GM21447 (cell line): ENCODE data around the gene URB1.

ENCODE experiments used
- ATAC-seq: cut with Tn5 transposase; IDR thresholded peaks from one replicate; pipeline ENCODE4 v1.9.1; 2021; ENCODE audit not compliant: unreplicated experiment

URB1 gene

DNA sequence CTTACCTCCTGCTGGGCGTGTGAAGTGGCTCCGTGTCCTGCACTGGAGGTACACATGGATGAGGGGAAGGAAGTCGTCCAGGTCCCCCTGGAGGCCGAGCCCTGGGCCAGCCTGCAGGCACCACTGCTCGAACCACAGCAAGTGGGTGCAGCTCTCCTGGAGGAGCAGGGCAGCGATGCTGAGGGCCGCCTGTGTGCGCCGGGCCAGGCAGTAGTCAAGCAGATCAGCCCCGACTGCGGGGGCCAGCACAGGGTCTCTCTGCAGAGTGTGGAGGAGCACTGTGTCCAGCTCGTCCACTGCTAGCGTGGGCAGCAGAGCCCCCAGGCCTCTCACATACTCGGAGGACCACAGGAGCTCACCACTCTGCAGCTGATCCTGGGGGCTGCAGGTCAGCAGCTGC is 45.9 kb downstream of the URB1 start:
- no peak for ATAC-seq

GRCh38 chr21:32340863-32341848 is 51.7 kb downstream of the URB1 start:
- ATAC-seq = no peak

DNA sequence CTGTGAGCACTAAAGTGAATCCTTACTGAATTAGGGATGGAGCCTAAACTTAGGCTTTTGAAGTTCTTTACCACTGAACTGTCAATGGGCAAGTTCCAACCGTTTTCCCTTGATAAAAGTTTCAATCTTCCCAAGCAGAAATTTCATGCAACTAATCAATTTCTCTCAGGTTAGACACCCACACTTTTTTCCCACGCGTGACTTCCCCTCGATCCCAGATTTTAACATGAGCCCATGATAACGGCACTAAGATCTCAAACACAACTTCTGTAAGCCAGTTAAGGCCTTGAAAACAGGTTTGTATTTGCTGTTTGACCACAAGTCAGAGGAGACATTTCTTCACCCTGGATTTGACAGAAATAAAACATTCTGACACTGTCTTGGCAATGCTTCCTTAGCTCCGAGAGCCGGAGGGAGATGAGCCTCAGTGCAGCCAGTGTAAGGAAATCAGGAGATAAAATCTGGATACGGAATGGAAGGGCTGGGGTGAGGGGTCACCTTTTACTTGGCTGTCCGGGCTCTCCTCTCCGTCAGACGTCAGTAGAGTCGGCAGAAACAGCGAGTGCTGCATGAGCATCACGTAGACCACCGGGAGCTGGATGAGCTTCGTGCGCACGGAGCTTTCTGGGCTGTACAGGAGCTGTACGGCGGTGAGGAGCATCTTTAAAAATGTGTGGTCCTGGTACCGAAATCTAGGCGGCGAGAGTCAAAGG is 54.4 kb downstream of the URB1 start:
- no peak for ATAC-seq

DNA sequence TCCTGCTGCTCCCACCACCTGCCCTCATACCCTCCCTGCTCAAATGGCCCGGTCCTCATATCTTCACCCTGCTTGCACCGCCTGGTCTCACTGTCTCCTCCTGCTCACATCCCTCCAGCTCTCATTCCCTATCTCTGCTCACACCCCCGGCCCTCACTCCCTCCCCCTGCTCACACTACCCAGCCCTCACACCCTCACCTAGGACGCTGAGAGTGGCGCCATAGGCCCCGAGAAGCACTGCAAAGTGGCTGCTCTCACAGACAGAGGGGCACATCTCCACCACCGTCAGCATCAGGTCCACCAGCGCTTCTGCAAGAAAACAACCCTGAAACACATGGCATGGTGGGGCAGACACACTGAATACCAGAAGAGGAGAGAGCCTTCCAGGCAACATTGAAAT is 55.6 kb downstream of the URB1 start:
- ATAC-seq = no peak

- ATAC-seq = no peak
Measured at GRCh38 chr21:32336711-32337110, 56.1 kb downstream of the URB1 start.

DNA sequence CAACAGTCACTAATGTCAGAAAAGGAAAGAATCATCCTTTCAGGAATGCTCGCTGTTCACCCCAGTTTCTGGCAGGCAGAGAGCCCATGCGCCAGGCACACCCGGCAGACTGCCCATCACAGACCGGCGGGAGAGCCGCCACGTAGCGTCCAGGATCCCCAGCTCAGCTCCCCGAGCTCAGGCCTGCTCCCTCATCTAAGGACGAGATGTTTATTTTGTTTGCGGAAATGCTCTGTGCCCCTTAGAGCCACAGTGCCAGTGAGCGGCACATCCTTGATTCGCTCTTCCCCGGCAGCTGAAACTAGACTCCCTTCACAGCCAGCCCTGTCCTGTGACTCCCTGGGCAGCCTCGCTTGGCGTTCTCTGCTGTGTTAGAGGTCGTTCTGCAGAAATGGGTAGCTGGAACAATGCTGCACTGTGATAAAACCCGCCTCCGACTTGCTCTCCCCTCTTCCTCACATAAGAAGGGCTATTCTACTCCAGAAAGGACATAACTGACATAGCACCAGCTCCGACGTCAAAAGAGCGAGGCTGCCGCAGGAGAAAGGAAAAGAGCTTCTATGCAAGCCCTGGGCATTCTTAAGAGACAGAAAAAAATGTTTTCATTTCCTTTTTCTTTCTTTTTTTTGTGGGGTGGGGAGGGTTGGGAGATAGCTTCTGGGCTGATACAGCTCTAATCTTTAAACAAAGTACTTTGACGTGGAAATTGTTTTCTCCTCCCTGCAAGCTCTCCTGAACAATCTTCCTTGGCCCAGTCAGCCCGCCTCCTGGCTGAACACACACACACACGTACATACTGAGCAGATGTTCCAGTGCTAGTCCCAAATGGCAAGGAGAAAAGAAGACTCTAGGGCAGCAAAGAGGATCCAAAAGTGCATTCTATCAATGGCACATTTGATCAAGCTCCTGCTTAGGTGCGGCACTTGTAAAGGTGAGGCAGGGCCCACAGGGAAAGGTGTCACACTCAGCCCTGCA is 56.9 kb downstream of the URB1 start:
- ATAC-seq = no peak

- ATAC-seq = no peak
Measured at GRCh38 chr21:32334980-32335531, 57.8 kb downstream of the URB1 start.

GRCh38 chr21:32333953-32334673 is 58.7 kb downstream of the URB1 start:
- ATAC-seq = no peak

DNA sequence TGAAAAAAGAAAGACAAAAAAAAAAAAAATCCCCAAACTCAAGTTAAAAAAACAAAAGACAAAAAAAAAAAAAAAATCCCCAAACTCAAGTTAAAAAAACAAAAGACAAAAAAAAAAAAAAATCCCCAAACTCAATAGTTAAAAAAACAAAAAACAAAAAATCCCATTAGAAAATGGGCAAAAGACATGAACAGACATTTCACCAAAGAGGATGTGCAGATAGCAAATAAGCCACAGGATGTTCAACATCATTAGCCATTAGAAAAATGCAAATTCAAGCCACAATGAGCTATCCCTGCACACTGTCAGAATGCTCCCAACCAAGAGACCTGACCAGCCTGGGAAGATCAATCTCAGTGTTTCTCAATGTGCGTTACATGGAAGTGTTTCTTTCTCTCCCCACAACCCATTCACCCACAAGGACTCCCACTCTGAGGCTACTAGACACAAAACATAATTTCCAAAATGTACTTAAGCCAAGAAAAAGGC is 60.3 kb downstream of the URB1 start:
- ATAC-seq = no peak

DNA sequence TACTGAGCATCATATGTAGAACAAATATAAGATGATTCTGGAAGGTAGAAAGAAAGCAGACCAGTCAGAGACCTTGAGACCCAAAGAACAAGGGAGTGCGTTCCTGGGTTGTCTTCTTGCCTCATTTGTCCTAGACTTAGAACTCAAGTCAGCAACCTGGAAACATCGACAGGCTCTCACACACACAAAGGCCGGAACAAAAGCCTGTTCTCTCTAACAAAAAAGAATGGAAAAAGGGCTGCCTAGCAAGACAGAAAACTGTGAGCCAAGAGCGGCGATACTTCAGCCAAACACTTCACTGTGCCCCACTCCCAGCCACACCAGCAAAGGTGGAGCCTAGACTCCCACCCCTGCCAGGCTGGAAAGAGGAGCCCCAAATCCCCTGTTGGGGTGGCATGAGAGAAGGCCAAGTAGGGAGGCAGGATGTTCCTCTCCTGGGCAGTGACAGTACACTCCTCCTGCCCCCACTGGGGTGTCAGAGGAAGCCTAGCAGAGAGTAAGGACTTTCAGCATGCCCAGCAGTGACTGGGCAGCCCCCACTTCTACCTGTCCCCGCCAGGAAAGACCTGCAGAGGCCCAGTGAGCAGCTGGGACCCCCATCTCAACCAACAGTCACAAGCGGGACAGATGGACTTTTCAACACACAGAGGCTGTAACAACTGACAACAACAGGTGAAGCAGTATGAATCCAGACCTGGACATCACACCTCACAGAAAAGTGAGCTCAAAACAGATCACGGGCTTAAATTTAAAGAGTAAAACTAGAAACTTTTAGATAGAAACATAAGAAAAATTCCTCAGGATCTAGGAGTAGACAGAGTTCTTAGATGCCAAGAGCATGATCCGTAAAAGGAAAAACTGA is 61.1 kb downstream of the URB1 start:
- no peak for ATAC-seq

GRCh38 chr21:32330784-32331311 is 62.0 kb downstream of the URB1 start:
- ATAC-seq = no peak

GRCh38 chr21:32329776-32330175 is 63.0 kb downstream of the URB1 start:
- ATAC-seq = no peak

GRCh38 chr21:32329331-32329730 is 63.5 kb downstream of the URB1 start:
- no peak for ATAC-seq

DNA sequence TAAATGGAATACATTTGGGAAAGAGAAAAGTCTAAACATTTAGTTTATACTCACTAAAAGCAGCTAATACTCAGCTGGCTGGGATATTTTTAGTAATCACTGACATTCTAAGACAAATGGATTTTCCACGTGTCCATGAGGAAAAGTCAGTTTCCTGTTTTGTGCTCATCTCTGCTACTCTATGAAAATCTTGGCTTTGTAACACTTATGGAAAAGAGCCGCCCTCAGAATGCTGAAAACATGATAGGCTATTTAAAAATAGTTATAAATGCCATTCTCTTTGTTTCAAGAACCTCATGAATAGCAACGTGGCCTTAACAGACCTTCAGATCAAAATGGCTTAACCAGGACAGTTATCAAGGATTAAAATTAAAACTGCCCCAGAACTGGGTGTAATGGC is 64.2 kb downstream of the URB1 start:
- no peak for ATAC-seq

DNA sequence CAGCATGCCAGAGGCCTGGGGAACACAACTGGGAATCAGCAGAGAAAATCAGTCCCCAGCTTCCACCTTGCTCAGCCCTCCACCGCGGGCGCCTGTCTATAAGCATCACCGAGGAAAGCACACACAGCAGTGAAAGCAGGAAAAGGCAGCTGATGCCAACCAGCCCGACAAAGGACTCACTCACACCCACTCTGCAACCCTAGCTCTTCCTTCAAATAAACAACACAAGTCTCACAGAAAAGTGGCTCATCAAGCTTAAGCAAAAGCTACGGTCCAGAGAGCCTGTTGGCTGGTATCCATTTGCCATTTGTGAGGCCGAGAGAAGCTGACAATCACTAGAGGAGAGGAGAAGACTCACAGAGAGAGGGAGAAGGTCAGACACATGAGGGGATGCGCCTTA is 67.1 kb downstream of the URB1 start:
- ATAC-seq = no peak

DNA sequence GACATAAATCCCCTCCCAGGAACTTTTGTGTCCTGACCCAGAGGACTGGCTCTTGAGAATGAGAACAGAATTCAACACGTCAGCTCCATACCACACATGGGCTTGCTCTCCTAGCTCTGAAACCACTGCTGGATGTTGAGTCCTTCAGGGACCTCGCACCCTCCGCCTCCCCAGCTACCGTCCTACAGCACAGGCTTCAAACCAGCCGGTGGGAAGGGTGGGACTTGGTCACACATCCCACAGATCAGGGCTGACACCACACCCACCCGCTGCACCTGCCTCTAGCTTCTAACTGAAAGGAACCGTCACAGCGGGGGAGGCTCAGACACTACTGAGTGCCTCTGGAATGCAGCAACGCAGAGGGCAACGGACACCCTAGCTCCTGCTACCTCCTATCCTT is 70.1 kb downstream of the URB1 start:
- no peak for ATAC-seq

- no peak for ATAC-seq
Measured at GRCh38 chr21:32322103-32322502, 70.7 kb downstream of the URB1 start.

GRCh38 chr21:32321480-32321879 is 71.3 kb downstream of the URB1 start:
- ATAC-seq = no peak

- ATAC-seq = no peak
Measured at GRCh38 chr21:32320726-32321125, 72.1 kb downstream of the URB1 start.
